Liver (tissue), 9 donors: ENCODE results near the gene NTN5. TPM values are rescaled to one million over a fixed set of nuclear protein-coding genes. Genes with fewer than 3 reads are reported as not detected.

Experiments used
- DNase-seq: peaks from one replicate; pipeline ENCODE4 v3.0.0-alpha.2; 2017; ENCODE audit warnings: low spot score
- H3K27ac ChIP-seq, 2 donors: one replicate each; pipeline ENCODE4 v1.7.0; 2013; ENCODE audit warnings: inconsistent platforms in 2 of 2, low read length in 2 of 2, control low read depth in 1 of 2, low read depth in 1 of 2, mild to moderate bottlenecking in 1 of 2
- H3K27me3 ChIP-seq, 4 donors: one replicate each; pipeline versions ENCODE4 v1.6.1 to v1.7.0; 2013; ENCODE audit warnings: low read length in 3 of 4, inconsistent platforms in 1 of 4, mild to moderate bottlenecking in 1 of 4, moderate library complexity in 1 of 4; ENCODE audit not compliant: control insufficient read depth in 4 of 4, insufficient read depth in 4 of 4
- H3K36me3 ChIP-seq, 4 donors: one replicate each; pipeline versions ENCODE4 v1.6.1 to v1.7.0; 2013; ENCODE audit warnings: low read length in 3 of 4, mild to moderate bottlenecking in 3 of 4, low read depth in 1 of 4, moderate library complexity in 1 of 4; ENCODE audit not compliant: control insufficient read depth in 4 of 4, insufficient read depth in 3 of 4
- H3K4me1 ChIP-seq, 4 donors: one replicate each; pipeline versions ENCODE4 v1.6.1 to v1.7.0; 2013; ENCODE audit warnings: low read length in 3 of 4, mild to moderate bottlenecking in 3 of 4, moderate library complexity in 1 of 4; ENCODE audit not compliant: control insufficient read depth in 4 of 4, insufficient read depth in 4 of 4
- H3K4me3 ChIP-seq, 3 donors: one replicate each; pipeline versions ENCODE4 v1.6.1 to v1.7.0; 2013; ENCODE audit warnings: low read length in 3 of 3, control low read depth in 1 of 3, low read depth in 1 of 3, mild to moderate bottlenecking in 1 of 3
- H3K9ac ChIP-seq, 2 donors: one replicate each; pipeline ENCODE4 v1.7.0; 2013; ENCODE audit warnings: low read length in 2 of 2, mild to moderate bottlenecking in 2 of 2, moderate library complexity in 2 of 2, control low read depth in 1 of 2, low read depth in 1 of 2
- H3K9me3 ChIP-seq, 4 donors: one replicate each; pipeline versions ENCODE4 v1.6.1 to v1.7.0; 2013; ENCODE audit warnings: low read length in 3 of 4; ENCODE audit not compliant: control insufficient read depth in 4 of 4
- FOXA1 ChIP-seq: IDR thresholded peaks from 2 replicates; pipeline ENCODE4 v1.6.1; 2016; ENCODE audit warnings: antibody characterized with exemption
- FOXA2 ChIP-seq: IDR thresholded peaks from 2 replicates; pipeline ENCODE4 v1.6.1; 2016; ENCODE audit warnings: antibody characterized with exemption
- GABPA ChIP-seq, 2 donors: IDR thresholded peaks in 1 of 2; conservative IDR thresholded peaks in 1 of 2; 2 replicates each; pipeline ENCODE4 v1.6.1; 2016; ENCODE audit warnings: antibody characterized with exemption in 2 of 2, mild to moderate bottlenecking in 1 of 2, moderate library complexity in 1 of 2
- HNF4A ChIP-seq, 2 donors: conservative IDR thresholded peaks; 2 replicates each; pipeline ENCODE4 v1.6.1; 2016; ENCODE audit warnings: antibody characterized with exemption in 2 of 2, mild to moderate bottlenecking in 2 of 2
- HNF4G ChIP-seq: IDR thresholded peaks from 2 replicates; pipeline ENCODE4 v1.6.1; 2016; ENCODE audit warnings: antibody characterized with exemption
- JUND ChIP-seq, 2 donors: IDR thresholded peaks; 2 replicates each; pipeline ENCODE4 v1.6.1; 2016; ENCODE audit warnings: antibody characterized with exemption in 2 of 2
- NR2F2 ChIP-seq: IDR thresholded peaks from 2 replicates; pipeline ENCODE4 v1.6.1; 2016; ENCODE audit warnings: antibody characterized with exemption
- RAD21 ChIP-seq, 2 donors: IDR thresholded peaks; 2 replicates each; pipeline ENCODE4 v1.6.1; 2016; ENCODE audit warnings: antibody characterized with exemption in 2 of 2, mild to moderate bottlenecking in 2 of 2
- RXRA ChIP-seq, 2 donors: IDR thresholded peaks; 2 replicates each; pipeline ENCODE4 v1.6.1; 2017 to 2018; ENCODE audit warnings: antibody characterized with exemption in 2 of 2, mild to moderate bottlenecking in 1 of 2
- YY1 ChIP-seq: IDR thresholded peaks from 2 replicates; pipeline ENCODE4 v1.6.1; 2016; ENCODE audit warnings: antibody characterized with exemption, mild to moderate bottlenecking
- WGBS: extraction: QIAGEN DNeasy Blood & Tissue Kit; methylation state at CpG from one replicate; pipeline ENCODE4 v1.1.7; 2013; 5-methylcytosine and 5-hydroxymethylcytosine counted together
- polyA plus RNA-seq, 2 donors: library from polyadenylated mRNA; stranded (reverse) in 1 of 2; unstranded in 1 of 2; fragments of 200-250 nt in 1 of 2; fragments of >200 nt in 1 of 2; fragmentation: Nextera tagmentation in 1 of 2; extraction: Ambion mirVana in 1 of 2; gene quantifications; one replicate each; pipeline versions ENCODE4 v1.2.1 to v1.2.3, GENCODE V29; 2013 to 2015
- total RNA-seq, 2 donors: library from RNA; depleted of rRNA; stranded (reverse); fragments of >200 nt; gene quantifications; one replicate each; pipeline ENCODE4 v1.2.3, GENCODE V29; 2014
- TF ChIP-seq, protein P1 (sequence below): IDR thresholded peaks from 2 replicates; pipeline ENCODE4 v1.6.1; 2016; ENCODE audit warnings: antibody characterized with exemption, mild to moderate bottlenecking
- TF ChIP-seq, protein P2 (sequence below): IDR thresholded peaks from 2 replicates; pipeline ENCODE4 v1.6.1; 2016; ENCODE audit warnings: antibody characterized with exemption
- TF ChIP-seq, protein P3 (sequence below): IDR thresholded peaks from 2 replicates; pipeline ENCODE4 v1.6.1; 2016; ENCODE audit warnings: antibody characterized with exemption
- TF ChIP-seq, protein P4 (sequence below): fragments of 150-350 bp; IDR thresholded peaks from 2 replicates; pipeline ENCODE4 v1.5.1; 2017; ENCODE audit warnings: improper control_type of control experiment, low read depth, low read length; ENCODE audit not compliant: missing input control
- TF ChIP-seq, protein P5 (sequence below): IDR thresholded peaks from 2 replicates; pipeline ENCODE4 v1.6.1; 2016; ENCODE audit warnings: antibody characterized with exemption
- donor health status: healthy.
- donor health status: healthy.
- donor health status: healthy.
- donor health status: healthy.
- donor health status: healthy.

The NTN5 gene
- total and polyA plus RNA-seq, 4 donors, result 0.08 to 0.09 TPM; not detected in 2

DNA sequence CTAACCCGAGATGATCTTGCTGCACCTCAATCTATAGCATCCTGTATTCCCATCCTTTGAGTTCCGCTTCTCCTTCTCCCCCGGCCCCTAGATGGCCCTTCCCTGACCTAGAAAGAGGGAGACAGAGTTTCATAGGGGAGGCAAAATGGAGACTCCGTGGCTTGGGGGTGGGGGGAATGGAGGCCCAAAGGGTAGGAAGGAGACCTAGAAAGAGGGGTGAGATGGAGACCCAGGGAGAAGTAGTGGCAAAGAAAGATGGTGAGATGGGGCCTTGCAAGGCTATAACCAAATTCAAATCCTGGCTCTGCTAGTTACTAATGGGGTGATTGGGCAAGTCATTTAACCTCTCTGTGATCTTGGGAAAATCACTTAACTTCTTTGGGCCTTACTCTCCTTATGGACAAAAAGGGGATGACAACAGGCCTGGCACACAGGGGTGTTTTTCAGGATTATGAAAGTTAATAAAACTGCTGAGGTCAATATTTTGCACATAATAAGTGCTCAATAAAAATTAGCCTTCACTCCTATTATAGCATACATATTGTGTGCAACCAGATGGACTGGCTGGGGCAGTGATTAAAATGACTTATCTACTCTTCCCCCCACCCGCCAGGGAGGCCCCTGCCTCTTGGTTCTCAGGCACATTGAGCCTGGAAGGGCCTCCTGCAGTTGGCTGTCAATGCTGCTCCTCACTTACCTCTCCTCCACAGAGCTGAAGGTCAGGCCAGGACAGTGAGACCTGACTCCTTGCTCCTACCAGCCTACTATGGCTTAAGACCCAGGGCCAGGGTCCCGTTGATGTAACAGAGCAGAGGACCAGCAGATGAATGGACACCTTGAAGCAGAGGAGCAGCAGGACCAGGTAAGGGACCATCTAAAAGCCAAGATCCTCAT lies 52.9 kb downstream of the NTN5 start:
- Histone ChIP-seq H3K4me1 (peaks cover 8 to 54% (median 37%) of the 10 kb centered on the region in 4 donors), H3K27ac (peak overlapping the region; percentile 85 to 93), H3K9ac (peak overlapping the region; percentile 77 to 88), H3K27me3 (no peaks in the 10 kb centered on the region), H3K4me3 (peak overlapping the region; percentile 55 to 73 (median 71)), H3K36me3 (peaks cover 12 to 24% (median 18%) of the 10 kb centered on the region in 4 donors), H3K9me3 (no peaks in the 10 kb centered on the region)
- no peak for DNase-seq
- WGBS, result 33% methylated on average over 6 of the region's 6 CpGs
- TF ChIP-seq, protein P1, sequence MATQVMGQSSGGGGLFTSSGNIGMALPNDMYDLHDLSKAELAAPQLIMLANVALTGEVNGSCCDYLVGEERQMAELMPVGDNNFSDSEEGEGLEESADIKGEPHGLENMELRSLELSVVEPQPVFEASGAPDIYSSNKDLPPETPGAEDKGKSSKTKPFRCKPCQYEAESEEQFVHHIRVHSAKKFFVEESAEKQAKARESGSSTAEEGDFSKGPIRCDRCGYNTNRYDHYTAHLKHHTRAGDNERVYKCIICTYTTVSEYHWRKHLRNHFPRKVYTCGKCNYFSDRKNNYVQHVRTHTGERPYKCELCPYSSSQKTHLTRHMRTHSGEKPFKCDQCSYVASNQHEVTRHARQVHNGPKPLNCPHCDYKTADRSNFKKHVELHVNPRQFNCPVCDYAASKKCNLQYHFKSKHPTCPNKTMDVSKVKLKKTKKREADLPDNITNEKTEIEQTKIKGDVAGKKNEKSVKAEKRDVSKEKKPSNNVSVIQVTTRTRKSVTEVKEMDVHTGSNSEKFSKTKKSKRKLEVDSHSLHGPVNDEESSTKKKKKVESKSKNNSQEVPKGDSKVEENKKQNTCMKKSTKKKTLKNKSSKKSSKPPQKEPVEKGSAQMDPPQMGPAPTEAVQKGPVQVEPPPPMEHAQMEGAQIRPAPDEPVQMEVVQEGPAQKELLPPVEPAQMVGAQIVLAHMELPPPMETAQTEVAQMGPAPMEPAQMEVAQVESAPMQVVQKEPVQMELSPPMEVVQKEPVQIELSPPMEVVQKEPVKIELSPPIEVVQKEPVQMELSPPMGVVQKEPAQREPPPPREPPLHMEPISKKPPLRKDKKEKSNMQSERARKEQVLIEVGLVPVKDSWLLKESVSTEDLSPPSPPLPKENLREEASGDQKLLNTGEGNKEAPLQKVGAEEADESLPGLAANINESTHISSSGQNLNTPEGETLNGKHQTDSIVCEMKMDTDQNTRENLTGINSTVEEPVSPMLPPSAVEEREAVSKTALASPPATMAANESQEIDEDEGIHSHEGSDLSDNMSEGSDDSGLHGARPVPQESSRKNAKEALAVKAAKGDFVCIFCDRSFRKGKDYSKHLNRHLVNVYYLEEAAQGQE, result no peak
- TF ChIP-seq RXRA (IDR thresholded peaks at IDR 0.05) (no peak), RAD21 (IDR thresholded peaks at IDR 0.05) (no peak), HNF4G (no peak)
- TF ChIP-seq, protein P2, sequence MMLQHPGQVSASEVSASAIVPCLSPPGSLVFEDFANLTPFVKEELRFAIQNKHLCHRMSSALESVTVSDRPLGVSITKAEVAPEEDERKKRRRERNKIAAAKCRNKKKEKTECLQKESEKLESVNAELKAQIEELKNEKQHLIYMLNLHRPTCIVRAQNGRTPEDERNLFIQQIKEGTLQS, result no peak
- TF ChIP-seq, protein P3, sequence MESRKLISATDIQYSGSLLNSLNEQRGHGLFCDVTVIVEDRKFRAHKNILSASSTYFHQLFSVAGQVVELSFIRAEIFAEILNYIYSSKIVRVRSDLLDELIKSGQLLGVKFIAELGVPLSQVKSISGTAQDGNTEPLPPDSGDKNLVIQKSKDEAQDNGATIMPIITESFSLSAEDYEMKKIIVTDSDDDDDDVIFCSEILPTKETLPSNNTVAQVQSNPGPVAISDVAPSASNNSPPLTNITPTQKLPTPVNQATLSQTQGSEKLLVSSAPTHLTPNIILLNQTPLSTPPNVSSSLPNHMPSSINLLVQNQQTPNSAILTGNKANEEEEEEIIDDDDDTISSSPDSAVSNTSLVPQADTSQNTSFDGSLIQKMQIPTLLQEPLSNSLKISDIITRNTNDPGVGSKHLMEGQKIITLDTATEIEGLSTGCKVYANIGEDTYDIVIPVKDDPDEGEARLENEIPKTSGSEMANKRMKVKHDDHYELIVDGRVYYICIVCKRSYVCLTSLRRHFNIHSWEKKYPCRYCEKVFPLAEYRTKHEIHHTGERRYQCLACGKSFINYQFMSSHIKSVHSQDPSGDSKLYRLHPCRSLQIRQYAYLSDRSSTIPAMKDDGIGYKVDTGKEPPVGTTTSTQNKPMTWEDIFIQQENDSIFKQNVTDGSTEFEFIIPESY, result no peak
- TF ChIP-seq, protein P4, sequence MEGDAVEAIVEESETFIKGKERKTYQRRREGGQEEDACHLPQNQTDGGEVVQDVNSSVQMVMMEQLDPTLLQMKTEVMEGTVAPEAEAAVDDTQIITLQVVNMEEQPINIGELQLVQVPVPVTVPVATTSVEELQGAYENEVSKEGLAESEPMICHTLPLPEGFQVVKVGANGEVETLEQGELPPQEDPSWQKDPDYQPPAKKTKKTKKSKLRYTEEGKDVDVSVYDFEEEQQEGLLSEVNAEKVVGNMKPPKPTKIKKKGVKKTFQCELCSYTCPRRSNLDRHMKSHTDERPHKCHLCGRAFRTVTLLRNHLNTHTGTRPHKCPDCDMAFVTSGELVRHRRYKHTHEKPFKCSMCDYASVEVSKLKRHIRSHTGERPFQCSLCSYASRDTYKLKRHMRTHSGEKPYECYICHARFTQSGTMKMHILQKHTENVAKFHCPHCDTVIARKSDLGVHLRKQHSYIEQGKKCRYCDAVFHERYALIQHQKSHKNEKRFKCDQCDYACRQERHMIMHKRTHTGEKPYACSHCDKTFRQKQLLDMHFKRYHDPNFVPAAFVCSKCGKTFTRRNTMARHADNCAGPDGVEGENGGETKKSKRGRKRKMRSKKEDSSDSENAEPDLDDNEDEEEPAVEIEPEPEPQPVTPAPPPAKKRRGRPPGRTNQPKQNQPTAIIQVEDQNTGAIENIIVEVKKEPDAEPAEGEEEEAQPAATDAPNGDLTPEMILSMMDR, result peak; percentile 10

DNA sequence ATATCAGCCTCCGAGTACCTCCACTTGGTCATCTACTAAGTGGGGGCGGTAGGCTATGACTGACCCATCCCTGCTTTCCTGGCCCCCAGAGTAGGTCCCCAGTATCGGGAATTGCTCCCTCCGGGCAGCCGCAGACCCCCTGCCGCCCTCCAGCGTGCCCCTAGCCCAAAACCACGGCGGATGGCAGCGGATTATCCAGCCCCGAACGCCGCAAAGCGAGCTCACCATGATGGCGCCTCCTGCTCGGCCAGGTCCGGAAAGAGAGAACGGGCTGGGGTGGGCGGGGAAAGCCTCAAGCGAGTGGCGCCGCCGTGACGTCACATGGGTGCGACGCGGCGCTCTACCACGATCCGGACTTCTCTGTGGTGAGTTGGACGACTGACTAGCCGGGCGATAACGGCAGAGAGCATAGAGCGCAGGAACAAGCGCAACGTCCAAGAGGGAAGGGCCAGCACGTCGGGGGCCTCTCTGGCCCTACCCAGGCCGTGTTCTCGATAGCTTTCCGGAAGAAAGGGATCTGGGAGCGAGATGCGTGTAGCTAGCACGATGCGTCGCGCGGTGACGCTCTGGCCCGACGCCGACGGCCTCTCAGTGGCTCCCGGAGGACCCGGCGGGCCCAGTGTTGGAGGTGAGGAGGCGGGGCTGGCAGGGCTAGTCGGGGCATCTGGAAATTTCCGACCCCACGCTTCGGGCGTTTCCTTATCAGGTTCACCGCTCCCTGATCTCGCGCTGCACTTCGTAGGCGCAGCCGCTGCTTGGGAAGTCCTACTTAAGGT lies 53.7 kb downstream of the NTN5 start, which contains the start of the genes RPL18 and SPHK2:
RPL18 (minus strand) TSS at position 263 of the 776 bp plus-strand sequence; CDS start at position 228, 35 bp downstream.
SPHK2 (plus strand) TSS at position 591 of the 776 bp plus-strand sequence. CDS start 1,009 bp downstream, outside the sequence.
- DNase-seq, result peak; percentile 96
- Histone ChIP-seq H3K27ac (peak within 1 kb of the TSS; percentile 85 to 93), H3K9ac (peak within 1 kb of the TSS; percentile 98 to 99), H3K36me3 (peaks cover 15 to 27% (median 18%) of the 10 kb centered on the region in 4 donors), H3K9me3 (no peaks in the 10 kb centered on the region), H3K27me3 (no peaks in the 10 kb centered on the region), H3K4me1 (peaks cover 8 to 49% (median 33%) of the 10 kb centered on the region in 4 donors), H3K4me3 (peak within 1 kb of the TSS; percentile 58 to 98 (median 97))
- WGBS, result under 1% methylated on average over 69 of the region's 69 CpGs
- TF ChIP-seq GABPA (IDR thresholded peaks at IDR 0.05 in 1 of 2, conservative IDR thresholded peaks at IDR 0.05 in 1 of 2) (peak in 1 of 2 donors; percentile 92), HNF4A (conservative IDR thresholded peaks at IDR 0.05) (peak; percentile 47 to 59), HNF4G (no peak), NR2F2 (peak; percentile 60), YY1 (peak; percentile 96), FOXA2 (no peak), FOXA1 (peak; percentile 84), JUND (IDR thresholded peaks at IDR 0.05) (peak in 1 of 2 donors; percentile 56)
- TF ChIP-seq, protein P3, result peak; percentile 95
- TF ChIP-seq, protein P4, result no peak
- TF ChIP-seq, protein P5, sequence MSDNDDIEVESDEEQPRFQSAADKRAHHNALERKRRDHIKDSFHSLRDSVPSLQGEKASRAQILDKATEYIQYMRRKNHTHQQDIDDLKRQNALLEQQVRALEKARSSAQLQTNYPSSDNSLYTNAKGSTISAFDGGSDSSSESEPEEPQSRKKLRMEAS, result peak; percentile 93
- TF ChIP-seq, protein P2, result peak; percentile 82
